Calu3 (cell line): Measurements from ENCODE around the gene TTC8. TPM values are rescaled to one million over a fixed set of nuclear protein-coding genes. Genes with fewer than 3 reads are reported as not detected.
"Not testable (repeated sequence)": the region's sequence is repeated elsewhere in the genome, so short reads cannot be mapped to it uniquely, and the experiment has no call there.

Experiments used
- Bru-seq: library from RNA; stranded (reverse); fragments of 400-500 nt; gene quantifications from one replicate; lab custom pipeline; 2021; lab: Mats Ljungman, UMichigan
- BruChase-seq, 2 experiments: library from RNA; stranded (reverse); fragments of 400-500 nt; gene quantifications; one replicate each; lab custom pipeline; 2021; lab: Mats Ljungman, UMichigan
- BruUV-seq: library from RNA; stranded (reverse); fragments of 400-500 nt; replicated peaks from 2 replicates; lab custom pipeline; 2021; lab: Mats Ljungman, UMichigan
- CTCF ChIA-PET: fragments of 300-600 bp; sonication (Branson Sonifier 250); formaldehyde crosslinking; loops from one replicate; lab custom pipeline; 2022; ENCODE audit warnings: antibody characterized with exemption; lab: Charles Lee
- DNase-seq: peaks from one replicate; pipeline ENCODE4 v3.0.0; 2022
- H3K27ac Mint-ChIP-seq: one replicate; pipeline ENCODE4 v1.8.0; 2022; ENCODE audit warnings: mixed read lengths; ENCODE audit not compliant: unreplicated experiment
- H3K27me3 Mint-ChIP-seq: one replicate; pipeline ENCODE4 v1.8.0; 2022; ENCODE audit warnings: mixed read lengths; ENCODE audit not compliant: unreplicated experiment
- H3K36me3 Mint-ChIP-seq: one replicate; pipeline ENCODE4 v1.8.0; 2022; ENCODE audit warnings: mild to moderate bottlenecking, moderate library complexity, mixed read lengths; ENCODE audit not compliant: insufficient read depth, unreplicated experiment
- H3K4me1 Mint-ChIP-seq: one replicate; pipeline ENCODE4 v1.8.0; 2022; ENCODE audit warnings: mild to moderate bottlenecking, low read depth, mixed read lengths; ENCODE audit not compliant: unreplicated experiment
- H3K4me3 Mint-ChIP-seq: one replicate; pipeline ENCODE4 v1.8.0; 2022; ENCODE audit warnings: mild to moderate bottlenecking, low read depth, moderate library complexity, mixed read lengths; ENCODE audit not compliant: unreplicated experiment
- H3K9me3 Mint-ChIP-seq: one replicate; pipeline ENCODE4 v1.8.0; 2022; ENCODE audit warnings: low read depth, mixed read lengths; ENCODE audit not compliant: unreplicated experiment
- intact Hi-C: fragments of 100-400 bp; cut with micrococcal nuclease; formaldehyde crosslinking; loops from one replicate; pipeline ENCODE4 v1.10.0; 2022; ENCODE audit not compliant: unreplicated experiment
- long read RNA-seq: library from polyadenylated mRNA; stranded (forward); transcript quantifications from one replicate; pipeline ENCODE4 v2.0.0, GENCODE V29; 2022
- total RNA-seq: library from RNA; stranded (reverse); gene quantifications from 2 replicates; pipeline ENCODE4 v1.2.3, GENCODE V29; 2022
- TF ChIP-seq, protein P1 (sequence below): fragments of 200-600 bp; IDR thresholded peaks from one replicate; pipeline ENCODE4 v1.8.0; 2022; ENCODE audit warnings: antibody characterized with exemption; ENCODE audit not compliant: unreplicated experiment

The TTC8 gene
- total RNA-seq (16.9 and 17.0 TPM in 2 replicates), Bru-seq, nascent RNA (percentile 64 among the genes with signal in this experiment), BruChase-seq, experiment 1, labeled RNA remaining after a 6-hour chase (percentile 55 among the genes with signal in this experiment), BruChase-seq, experiment 2, labeled RNA remaining after a 2-hour chase (percentile 64 among the genes with signal in this experiment)
- long read RNA-seq, full-length matches to known transcripts: 11 of 11 reads
- long read RNA-seq, partial matches to known transcripts: 0 of 11 reads
- long read RNA-seq, other reads (novel, unspliced or antisense): 0 of 11 reads

DNA sequence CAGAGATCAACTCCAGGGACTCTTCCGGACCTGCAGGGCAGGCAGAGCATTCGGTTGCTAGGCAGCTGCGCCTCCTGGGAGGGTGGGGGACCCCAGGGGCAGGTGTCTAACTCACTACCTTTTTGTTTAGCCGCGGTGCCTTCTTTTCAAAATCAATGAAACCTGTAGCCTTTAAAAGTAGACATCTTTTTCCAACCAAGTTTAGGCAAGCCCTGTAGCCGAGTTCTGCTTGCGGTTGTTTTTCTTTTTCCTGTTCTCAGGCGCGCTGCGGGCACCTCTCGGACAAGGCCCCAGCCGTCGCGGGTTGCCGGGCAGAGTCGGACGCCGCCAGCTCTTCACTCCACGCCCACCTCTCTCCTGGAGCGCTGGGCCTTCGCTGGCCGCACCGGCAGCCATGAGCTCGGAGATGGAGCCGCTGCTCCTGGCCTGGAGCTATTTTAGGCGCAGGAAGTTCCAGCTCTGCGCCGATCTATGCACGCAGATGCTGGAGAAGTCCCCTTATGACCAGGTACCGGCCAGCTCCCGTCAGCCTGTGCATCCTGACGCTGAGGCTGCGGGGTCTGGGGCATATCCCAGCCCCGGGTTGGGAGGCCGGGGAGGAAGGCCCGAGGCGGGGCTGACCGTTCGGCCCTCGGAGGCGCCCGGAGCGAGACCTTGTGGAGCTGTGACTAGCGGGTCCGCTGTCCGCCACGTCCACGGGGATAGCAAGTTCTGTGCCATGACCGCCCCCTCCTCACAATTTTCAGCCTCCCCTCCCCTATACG is at the start of gene TTC8:
TSS of gene TTC8 (plus strand) at position 338 of the 764 bp plus-strand sequence. CDS start at position 395, 57 bp downstream.
- intact Hi-C loops: no loop called here
- BruUV-seq: no TSS peak
- peaks cover 11% of the 10 kb centered on the region for H3K27me3 Mint-ChIP-seq
- CTCF ChIA-PET: interaction anchor here (0.5 to 0.7 kb wide), 3 partner anchors 188 to 1609 kb away, joined by 3 to 4 read pairs (median 3); no protein-coding TSS in a partner anchor
- peaks cover 16% of the 10 kb centered on the region for H3K36me3 Mint-ChIP-seq
- peak; percentile 84 for DNase-seq
- peak within 1 kb of the TSS; percentile 97 for H3K27ac Mint-ChIP-seq
- H3K4me3 Mint-ChIP-seq: peak within 1 kb of the TSS; percentile 75
- no peaks in the 10 kb centered on the region for H3K9me3 Mint-ChIP-seq
- peaks cover 9% of the 10 kb centered on the region for H3K4me1 Mint-ChIP-seq
- TF ChIP-seq, protein P1, sequence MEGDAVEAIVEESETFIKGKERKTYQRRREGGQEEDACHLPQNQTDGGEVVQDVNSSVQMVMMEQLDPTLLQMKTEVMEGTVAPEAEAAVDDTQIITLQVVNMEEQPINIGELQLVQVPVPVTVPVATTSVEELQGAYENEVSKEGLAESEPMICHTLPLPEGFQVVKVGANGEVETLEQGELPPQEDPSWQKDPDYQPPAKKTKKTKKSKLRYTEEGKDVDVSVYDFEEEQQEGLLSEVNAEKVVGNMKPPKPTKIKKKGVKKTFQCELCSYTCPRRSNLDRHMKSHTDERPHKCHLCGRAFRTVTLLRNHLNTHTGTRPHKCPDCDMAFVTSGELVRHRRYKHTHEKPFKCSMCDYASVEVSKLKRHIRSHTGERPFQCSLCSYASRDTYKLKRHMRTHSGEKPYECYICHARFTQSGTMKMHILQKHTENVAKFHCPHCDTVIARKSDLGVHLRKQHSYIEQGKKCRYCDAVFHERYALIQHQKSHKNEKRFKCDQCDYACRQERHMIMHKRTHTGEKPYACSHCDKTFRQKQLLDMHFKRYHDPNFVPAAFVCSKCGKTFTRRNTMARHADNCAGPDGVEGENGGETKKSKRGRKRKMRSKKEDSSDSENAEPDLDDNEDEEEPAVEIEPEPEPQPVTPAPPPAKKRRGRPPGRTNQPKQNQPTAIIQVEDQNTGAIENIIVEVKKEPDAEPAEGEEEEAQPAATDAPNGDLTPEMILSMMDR: no peak

DNA sequence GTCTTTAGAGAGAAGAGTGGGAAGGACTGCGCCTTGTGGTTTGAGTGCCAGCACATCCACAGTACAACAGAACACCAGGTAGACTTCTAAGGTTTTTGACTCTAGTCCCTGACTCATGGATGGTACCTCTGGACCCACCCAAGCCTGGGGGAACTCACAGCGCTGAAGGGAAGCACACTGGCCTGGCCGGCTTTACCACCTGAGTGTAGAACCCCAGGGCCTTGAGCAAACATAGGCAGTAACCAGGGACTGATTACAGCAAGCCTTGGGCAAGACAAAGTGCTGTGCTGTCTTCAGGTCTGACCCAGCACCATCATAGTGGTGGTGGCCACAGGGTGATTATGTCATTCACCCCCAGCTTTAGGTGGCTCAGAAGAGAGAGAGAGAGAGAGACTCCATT is 48.9 kb upstream of the TTC8 start:
- H3K4me1 Mint-ChIP-seq: no peaks in the 10 kb centered on the region
- DNase-seq: no peak
- no peaks in the 10 kb centered on the region for H3K36me3 Mint-ChIP-seq
- H3K27ac Mint-ChIP-seq: no peak overlapping the region
- intact Hi-C loops: no loop called here
- TF ChIP-seq, protein P1: no peak
- BruUV-seq: no TSS peak
- CTCF ChIA-PET: no interaction called here
- H3K27me3 Mint-ChIP-seq: peaks cover 26% of the 10 kb centered on the region
- no peak overlapping the region for H3K4me3 Mint-ChIP-seq
- no peaks in the 10 kb centered on the region for H3K9me3 Mint-ChIP-seq

DNA sequence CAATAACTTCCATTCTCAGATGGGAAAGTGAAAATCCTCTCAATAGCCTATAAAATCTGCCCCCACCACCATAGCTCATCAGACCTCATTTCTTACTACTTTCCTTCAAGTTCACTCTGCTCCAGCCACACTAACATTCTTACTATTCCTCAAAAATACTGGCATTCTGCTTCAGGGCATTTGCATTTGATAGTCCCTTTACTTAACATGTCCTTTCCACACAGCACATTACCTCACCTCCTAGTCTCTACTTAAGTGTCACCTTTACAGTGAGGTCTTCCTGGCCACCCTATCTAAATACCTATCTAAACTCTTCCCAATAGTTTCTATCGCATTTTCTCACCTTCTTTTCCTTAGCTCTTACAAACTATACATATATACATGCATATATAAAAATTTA is 38.5 kb upstream of the TTC8 start:
- no TSS peak for BruUV-seq
- intact Hi-C loops: no loop called here
- no peaks in the 10 kb centered on the region for H3K4me1 Mint-ChIP-seq
- CTCF ChIA-PET: no interaction called here
- H3K4me3 Mint-ChIP-seq: no peak overlapping the region
- H3K9me3 Mint-ChIP-seq: peaks cover 7% of the 10 kb centered on the region
- no peak for DNase-seq
- H3K36me3 Mint-ChIP-seq: no peaks in the 10 kb centered on the region
- TF ChIP-seq, protein P1: no peak
- no peak overlapping the region for H3K27ac Mint-ChIP-seq
- H3K27me3 Mint-ChIP-seq: peaks cover 51% of the 10 kb centered on the region

DNA sequence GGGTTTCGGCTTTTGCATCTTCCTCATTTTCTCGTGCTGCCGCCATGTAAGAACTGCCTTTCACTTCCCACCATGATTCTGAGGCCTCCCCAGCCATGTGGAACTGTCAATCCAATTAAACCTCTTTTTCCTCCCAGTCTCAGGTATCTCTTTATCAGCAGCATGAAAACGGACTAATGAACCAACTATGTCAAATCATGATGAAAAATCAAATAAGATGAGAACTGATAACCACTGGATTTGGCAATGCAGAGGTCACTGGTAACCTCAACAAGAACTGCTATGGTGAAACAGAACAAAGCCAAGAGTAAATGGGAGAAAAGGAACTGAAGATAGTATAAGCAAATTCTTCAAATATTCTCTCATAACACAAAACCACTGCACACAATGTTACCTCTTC is 37.7 kb upstream of the TTC8 start:
- no TSS peak for BruUV-seq

DNA sequence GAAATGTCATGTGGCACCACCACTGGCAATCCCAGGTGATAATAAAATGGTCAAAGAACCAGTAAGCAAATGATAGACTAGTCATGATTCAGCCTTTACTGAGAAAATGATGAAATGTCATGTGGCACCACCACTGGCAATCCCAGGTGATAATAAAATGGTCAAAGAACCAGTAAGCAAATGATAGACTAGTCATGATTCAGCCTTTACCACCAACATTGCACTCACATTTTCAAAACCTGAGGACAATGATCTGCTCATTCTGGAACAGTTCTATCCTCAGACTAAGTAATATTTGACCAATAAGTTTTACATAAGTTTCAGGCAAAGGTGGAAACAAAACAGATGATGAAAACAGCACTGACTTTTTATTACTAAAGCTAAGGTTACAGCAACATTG is 34.9 kb upstream of the TTC8 start:
- H3K27ac Mint-ChIP-seq, H3K4me1 Mint-ChIP-seq, intact Hi-C loops, DNase-seq, BruUV-seq, H3K9me3 Mint-ChIP-seq, H3K4me3 Mint-ChIP-seq: not testable (repeated sequence)
- CTCF ChIA-PET: interaction anchor here (0.6 kb wide), 1 partner anchor 324 kb away, joined by 3 read pairs; no protein-coding TSS in a partner anchor
- Mint-ChIP-seq H3K36me3 (peaks cover 21% of the 10 kb centered on the region), H3K27me3 (peaks cover 44% of the 10 kb centered on the region)

More for the DNA sequence above, 37.7 kb upstream of the TTC8 start:
- TF ChIP-seq, protein P1: no peak
- intact Hi-C loops: no loop called here
- CTCF ChIA-PET: no interaction called here
- H3K4me1 Mint-ChIP-seq: no peaks in the 10 kb centered on the region
- no peak overlapping the region for H3K27ac Mint-ChIP-seq
- H3K9me3 Mint-ChIP-seq: peaks cover 7% of the 10 kb centered on the region
- peaks cover 55% of the 10 kb centered on the region for H3K27me3 Mint-ChIP-seq
- H3K4me3 Mint-ChIP-seq: no peak overlapping the region
- H3K36me3 Mint-ChIP-seq: peaks cover 2% of the 10 kb centered on the region
- DNase-seq: no peak
